ENCODE measurements around the gene DHX32. TPM values are rescaled to one million over a fixed set of nuclear protein-coding genes. Genes with fewer than 3 reads are reported as not detected.
"Not testable (repeated sequence)": the region's sequence is repeated elsewhere in the genome, so short reads cannot be mapped to it uniquely, and the experiment has no call there.

Gene DHX32
- total RNA-seq, 4 donors from 2014 or later: 21.7 to 52.7 (median 37.6) TPM

- H3K27me3 ChIP-seq; H3K9me3 ChIP-seq; H3K36me3 ChIP-seq; intact Hi-C loops (cut with DNase I; ENCODE audit: low total_unique reads); H3K4me3 ChIP-seq; in situ Hi-C loops (cut with MboI; ENCODE audit: low pct_ligation_motif_present in 1 of 4, low pct_unique_long_range_greater_than_20kb in 1 of 4, low sequenced_read_pairs in 3 of 4): not testable (repeated sequence)
- peaks cover 0 to 23% (median 10%) of the 10 kb centered on the region in 4 donors for H3K4me1 ChIP-seq
- peak in 1 of 3 donors; percentile 14 for TF ChIP-seq POLR2AphosphoS5 (IDR thresholded peaks at IDR 0.05)
- WGBS, 2 donors (ENCODE audit: low coverage in 1 of 2): 35 to 37% methylated on average over 4 to 6 of the region's 6 CpGs
- H3K27ac ChIP-seq: peak overlapping the region in 3 of 4 donors; percentile 19 to 35 (median 33)
- DNase-seq: peak; percentile 33
Observed at GRCh38 chr10:125913277-125913676, 32.2 kb upstream of the DHX32 start.

- in situ Hi-C loops (cut with MboI; ENCODE audit: low pct_ligation_motif_present in 1 of 4, low pct_unique_long_range_greater_than_20kb in 1 of 4, low sequenced_read_pairs in 3 of 4): no loop called here
Observed at GRCh38 chr10:125911990-125912389, 30.9 kb upstream of the DHX32 start.

GRCh38 chr10:125911145-125911544 lies 30.1 kb upstream of the DHX32 start:
- 48 to 60% methylated on average over 10 of the region's 10 CpGs for WGBS, 2 donors (ENCODE audit: low coverage in 1 of 2)
- no peak overlapping the region for H3K4me3 ChIP-seq
- H3K4me1 ChIP-seq: peaks cover 0 to 31% (median 12%) of the 10 kb centered on the region in 4 donors
- peak overlapping the region; percentile 21 to 65 (median 56) for H3K27ac ChIP-seq
- no peaks in the 10 kb centered on the region for H3K9me3 ChIP-seq
- DNase-seq: peak; percentile 38
- no peaks in the 10 kb centered on the region for H3K27me3 ChIP-seq
- intact Hi-C loops (cut with DNase I; ENCODE audit: low total_unique reads) (no loop called here), in situ Hi-C loops (cut with MboI; ENCODE audit: low pct_ligation_motif_present in 1 of 4, low pct_unique_long_range_greater_than_20kb in 1 of 4, low sequenced_read_pairs in 3 of 4) (no loop called here)
- TF ChIP-seq POLR2A (IDR thresholded peaks at IDR 0.05) (no peak), EP300 (IDR thresholded peaks at IDR 0.05; ENCODE audit: low read depth) (no peak), POLR2AphosphoS5 (IDR thresholded peaks at IDR 0.05) (no peak), CTCF (IDR thresholded peaks at IDR 0.05) (no peak)
- H3K36me3 ChIP-seq: no peaks in the 10 kb centered on the region

More at GRCh38 chr10:125911990-125912389, 30.9 kb upstream of the DHX32 start:
- intact Hi-C loops (cut with DNase I; ENCODE audit: low total_unique reads): no loop called here
- no peaks in the 10 kb centered on the region for H3K36me3 ChIP-seq
- H3K27me3 ChIP-seq: no peaks in the 10 kb centered on the region
- WGBS, 2 donors (ENCODE audit: low coverage in 1 of 2): 42 to 67% methylated on average over 3 to 4 of the region's 4 CpGs
- DNase-seq: peak; percentile 74
- peak in 1 of 3 donors; percentile 35 for TF ChIP-seq POLR2AphosphoS5 (IDR thresholded peaks at IDR 0.05)
- no peak for TF ChIP-seq POLR2A (IDR thresholded peaks at IDR 0.05)
- no peak for TF ChIP-seq CTCF (IDR thresholded peaks at IDR 0.05)
- peaks cover 0 to 26% (median 12%) of the 10 kb centered on the region in 4 donors for H3K4me1 ChIP-seq
- H3K4me3 ChIP-seq: no peak overlapping the region
- peak overlapping the region in 3 of 4 donors; percentile 52 to 65 (median 61) for H3K27ac ChIP-seq
- H3K9me3 ChIP-seq: no peaks in the 10 kb centered on the region

- DNase-seq; in situ Hi-C loops (cut with MboI; ENCODE audit: low pct_ligation_motif_present in 1 of 4, low pct_unique_long_range_greater_than_20kb in 1 of 4, low sequenced_read_pairs in 3 of 4); intact Hi-C loops (cut with DNase I; ENCODE audit: low total_unique reads); H3K27ac ChIP-seq; H3K9me3 ChIP-seq; H3K4me3 ChIP-seq; H3K27me3 ChIP-seq; H3K36me3 ChIP-seq: not testable (repeated sequence)
- H3K4me1 ChIP-seq: peaks cover 0 to 31% (median 12%) of the 10 kb centered on the region in 4 donors
- 88 to 97% methylated on average over 3 of the region's 3 CpGs for WGBS, 2 donors (ENCODE audit: low coverage in 1 of 2)
Observed at GRCh38 chr10:125909491-125909890, 28.4 kb upstream of the DHX32 start.

- H3K27me3 ChIP-seq; H3K27ac ChIP-seq; H3K9me3 ChIP-seq; in situ Hi-C loops (cut with MboI; ENCODE audit: low pct_ligation_motif_present in 1 of 4, low pct_unique_long_range_greater_than_20kb in 1 of 4, low sequenced_read_pairs in 3 of 4); H3K4me3 ChIP-seq; intact Hi-C loops (cut with DNase I; ENCODE audit: low total_unique reads); H3K36me3 ChIP-seq; DNase-seq: not testable (repeated sequence)
- 54 to 67% methylated on average over 2 of the region's 2 CpGs for WGBS, 2 donors (ENCODE audit: low coverage in 1 of 2)
- H3K4me1 ChIP-seq: peaks cover 0 to 31% (median 12%) of the 10 kb centered on the region in 4 donors
Observed at GRCh38 chr10:125908813-125909212, 27.7 kb upstream of the DHX32 start.

- WGBS, 2 donors (ENCODE audit: low coverage in 1 of 2): 50 to 86% methylated on average over 1 to 2 of the region's 2 CpGs
Observed at GRCh38 chr10:125907598-125907997, 26.5 kb upstream of the DHX32 start.

GRCh38 chr10:125905069-125905994 lies 24.2 kb upstream of the DHX32 start:
- in situ Hi-C loops (cut with MboI; ENCODE audit: low pct_ligation_motif_present in 1 of 4, low pct_unique_long_range_greater_than_20kb in 1 of 4, low sequenced_read_pairs in 3 of 4); H3K36me3 ChIP-seq; H3K27me3 ChIP-seq; H3K27ac ChIP-seq; H3K4me3 ChIP-seq; DNase-seq; intact Hi-C loops (cut with DNase I; ENCODE audit: low total_unique reads); H3K9me3 ChIP-seq: not testable (repeated sequence)
- H3K4me1 ChIP-seq: peaks cover 0 to 11% (median 2%) of the 10 kb centered on the region in 4 donors
- WGBS, 2 donors (ENCODE audit: low coverage in 1 of 2): 49 to 67% methylated on average over 2 to 5 of the region's 5 CpGs

More at GRCh38 chr10:125907598-125907997, 26.5 kb upstream of the DHX32 start:
- peaks cover 0 to 24% (median 6%) of the 10 kb centered on the region in 4 donors for H3K4me1 ChIP-seq
- peak overlapping the region; percentile 25 to 57 (median 34) for H3K27ac ChIP-seq
- peak in 1 of 3 donors; percentile 32 for TF ChIP-seq POLR2AphosphoS5 (IDR thresholded peaks at IDR 0.05)
- H3K9me3 ChIP-seq; intact Hi-C loops (cut with DNase I; ENCODE audit: low total_unique reads); H3K36me3 ChIP-seq; H3K4me3 ChIP-seq; H3K27me3 ChIP-seq; in situ Hi-C loops (cut with MboI; ENCODE audit: low pct_ligation_motif_present in 1 of 4, low pct_unique_long_range_greater_than_20kb in 1 of 4, low sequenced_read_pairs in 3 of 4): not testable (repeated sequence)
- DNase-seq: peak; percentile 48

GRCh38 chr10:125903135-125903640 lies 22.1 kb upstream of the DHX32 start:
- H3K36me3 ChIP-seq; H3K27me3 ChIP-seq; in situ Hi-C loops (cut with MboI; ENCODE audit: low pct_ligation_motif_present in 1 of 4, low pct_unique_long_range_greater_than_20kb in 1 of 4, low sequenced_read_pairs in 3 of 4); DNase-seq; H3K9me3 ChIP-seq; H3K4me3 ChIP-seq; H3K27ac ChIP-seq; intact Hi-C loops (cut with DNase I; ENCODE audit: low total_unique reads): not testable (repeated sequence)
- 66 to 92% methylated on average over 2 to 3 of the region's 3 CpGs for WGBS, 2 donors (ENCODE audit: low coverage in 1 of 2)
- peaks cover 0 to 12% (median 2%) of the 10 kb centered on the region in 4 donors for H3K4me1 ChIP-seq

Measured in transverse colon (tissue), 4 donors.